Coronary artery (tissue), 2 donors: ENCODE results near the gene SPINK8.

ENCODE experiments used
- DNase-seq: peaks from one replicate; pipeline ENCODE4 v3.0.0-alpha.2; 2017; ENCODE audit warnings: low spot score
- H3K27ac ChIP-seq, 2 donors: fragments of 200-600 bp; sonication (generic); one replicate each; pipeline ENCODE4 v1.5.1; 2016 to 2019
- H3K4me3 ChIP-seq: fragments of 200-600 bp; sonication (generic); 2 replicates; pipeline ENCODE4 v1.5.1; 2016; ENCODE audit warnings: mild to moderate bottlenecking, moderate library complexity
- CTCF ChIP-seq: fragments of 200-600 bp; sonication (generic); IDR thresholded peaks from one replicate; pipeline ENCODE4 v1.5.1; 2019; ENCODE audit warnings: antibody characterized with exemption

The SPINK8 gene

GRCh38 chr3:48289659-48290058 lies 43.8 kb downstream of the SPINK8 start:
- H3K4me3 ChIP-seq: no peak overlapping the region
- no peak for TF ChIP-seq CTCF
- no peak overlapping the region for H3K27ac ChIP-seq
- DNase-seq: no peak

- TF ChIP-seq CTCF: no peak
- no peak overlapping the region for H3K27ac ChIP-seq
- DNase-seq: no peak
- H3K4me3 ChIP-seq: no peak overlapping the region
These were observed 46.4 kb downstream of the SPINK8 start for GRCh38 chr3:48287034-48287433.

- no peak for DNase-seq
- TF ChIP-seq CTCF: no peak
- no peak overlapping the region for H3K4me3 ChIP-seq
- H3K27ac ChIP-seq: no peak overlapping the region
These were observed 47.2 kb downstream of the SPINK8 start for GRCh38 chr3:48286308-48286707.

GRCh38 chr3:48285675-48286074 lies 47.8 kb downstream of the SPINK8 start:
- Histone ChIP-seq H3K4me3 (no peak overlapping the region), H3K27ac (no peak overlapping the region)
- DNase-seq: no peak
- no peak for TF ChIP-seq CTCF

- no peak overlapping the region for H3K4me3 ChIP-seq
- DNase-seq: no peak
- H3K27ac ChIP-seq: no peak overlapping the region
- no peak for TF ChIP-seq CTCF
These were observed 48.3 kb downstream of the SPINK8 start for GRCh38 chr3:48285132-48285531.

- DNase-seq: no peak
- no peak overlapping the region for H3K4me3 ChIP-seq
- TF ChIP-seq CTCF: no peak
- H3K27ac ChIP-seq: no peak overlapping the region
These were observed 52.6 kb downstream of the SPINK8 start for GRCh38 chr3:48280881-48281280.

GRCh38 chr3:48278884-48279559 lies 54.4 kb downstream of the SPINK8 start:
- H3K4me3 ChIP-seq: no peak overlapping the region
- H3K27ac ChIP-seq: no peak overlapping the region
- no peak for DNase-seq
- TF ChIP-seq CTCF: no peak
